HCT116 (cell line): Measurements from ENCODE around the gene DGAT2. TPM values are rescaled to one million over a fixed set of nuclear protein-coding genes. Genes with fewer than 3 reads are reported as not detected.

Experiments used
- ATAC-seq: fragments of 200-7000 bp; cut with Tn5 transposase; 2 replicates; pipeline ENCODE4 v1.9.1; 2020; ENCODE audit warnings: mild to moderate bottlenecking, moderate library complexity
- BruUV-seq: library from RNA; stranded (reverse); fragments of 400-500 nt; replicated peaks from 2 replicates; lab custom pipeline; 2021; lab: Mats Ljungman, UMichigan
- CTCF ChIA-PET: fragments of 300-600 bp; sonication (Branson Sonifier 250); formaldehyde crosslinking; loops from one replicate; lab custom pipeline; 2021; ENCODE audit warnings: antibody characterized with exemption; lab: Charles Lee
- POLR2A ChIA-PET: fragments of 300-600, 350-600 bp; sonication (Branson Sonifier 250); formaldehyde crosslinking; loops from one replicate; lab custom pipeline; 2021; ENCODE audit warnings: antibody characterized with exemption; lab: Charles Lee
- RAD21 ChIA-PET, 2 experiments: fragments of 300-600 bp; sonication (Branson Sonifier 250); formaldehyde crosslinking; loops; one replicate each; lab custom pipeline; 2023; ENCODE audit warnings: low total read pairs in 2 of 2; ENCODE audit not compliant: uncharacterized antibody in 2 of 2, unreplicated experiment in 2 of 2, low non-redundant PET in 1 of 2; lab: Charles Lee
- DNase-seq: peaks from one replicate; pipeline ENCODE4 v3.0.0-alpha.2; 2010; ENCODE audit warnings: low read depth, low spot score
- H2AFZ ChIP-seq: fragments of 200-600 bp; shearing (Covaris generic), sonication (generic); 2 replicates; pipeline ENCODE4 v1.6.1; 2017; ENCODE audit warnings: low read depth, mixed run types, mixed read lengths, antibody characterized with exemption, low read length; ENCODE audit not compliant: poor library complexity, severe bottlenecking
- H3K27ac ChIP-seq: 2 replicates; pipeline ENCODE4 v1.5.1; 2012; ENCODE audit warnings: low read depth, low read length
- H3K27me3 ChIP-seq: fragments of 200-600 bp; sonication (generic); 2 replicates; pipeline ENCODE4 v1.6.1; 2016; ENCODE audit warnings: mixed run types, low read length, mixed read lengths; ENCODE audit not compliant: insufficient read depth
- H3K36me3 ChIP-seq, 2 experiments: fragments of 200-500 bp in 1 of 2; fragments of 200-600 bp in 1 of 2; sonication (Bioruptor generic) in 1 of 2; sonication (generic) in 1 of 2; 2 replicates each; pipeline versions ENCODE4 v1.5.1 to v1.6.1; 2014 to 2016; ENCODE audit warnings: low read length in 2 of 2, inconsistent platforms in 1 of 2, mixed read lengths in 1 of 2, mixed run types in 1 of 2; ENCODE audit not compliant: insufficient read depth in 2 of 2, control insufficient read depth in 1 of 2
- H3K4me1 ChIP-seq, 2 experiments: fragments of 200-600 bp in 1 of 2; sonication (generic) in 1 of 2; 2 replicates each; pipeline versions ENCODE4 v1.5.1 to v1.6.1; 2012 to 2017; ENCODE audit warnings: low read length in 2 of 2, inconsistent platforms in 1 of 2, mild to moderate bottlenecking in 1 of 2, mixed read lengths in 1 of 2, mixed run types in 1 of 2, moderate library complexity in 1 of 2; ENCODE audit not compliant: insufficient read depth in 2 of 2, control insufficient read depth in 1 of 2
- H3K4me2 ChIP-seq: fragments of 200-600 bp; sonication (generic); 2 replicates; pipeline ENCODE4 v1.6.1; 2017; ENCODE audit warnings: mixed run types, low read length, mixed read lengths
- H3K4me3 ChIP-seq, 2 experiments: fragments of 200-600 bp in 1 of 2; sonication (generic) in 1 of 2; replicated peaks in 1 of 2; 2 replicates each; pipeline ENCODE4 v1.5.1; 2011 to 2016; ENCODE audit warnings: low read length in 2 of 2, control low read depth in 1 of 2, low read depth in 1 of 2, mild to moderate bottlenecking in 1 of 2, mixed read lengths in 1 of 2, mixed run types in 1 of 2
- H3K79me2 ChIP-seq: fragments of 200-600 bp; sonication (generic); 2 replicates; pipeline ENCODE4 v1.6.1; 2017; ENCODE audit warnings: mild to moderate bottlenecking, mixed run types, low read length, moderate library complexity, mixed read lengths; ENCODE audit not compliant: insufficient read depth
- H3K9ac ChIP-seq: fragments of 200-600 bp; sonication (generic); 2 replicates; pipeline ENCODE4 v1.6.1; 2016; ENCODE audit warnings: low read length, mixed read lengths
- H3K9me2 ChIP-seq: fragments of 200-600 bp; sonication (generic), shearing (Covaris generic); 2 replicates; pipeline ENCODE4 v1.6.1; 2017; ENCODE audit warnings: mixed run types, mild to moderate bottlenecking, moderate library complexity; ENCODE audit not compliant: insufficient read depth
- H3K9me3 ChIP-seq, 2 experiments: fragments of 200-500 bp in 1 of 2; fragments of 200-600 bp in 1 of 2; sonication (Bioruptor generic) in 1 of 2; sonication (generic) in 1 of 2; 2 replicates each; pipeline ENCODE4 v1.6.1; 2014 to 2017; ENCODE audit warnings: low read length in 2 of 2, mixed read lengths in 2 of 2, inconsistent platforms in 1 of 2, low read depth in 1 of 2, mild to moderate bottlenecking in 1 of 2, mixed run types in 1 of 2, moderate library complexity in 1 of 2; ENCODE audit not compliant: control insufficient read depth in 1 of 2, insufficient read depth in 1 of 2
- H4K20me1 ChIP-seq: fragments of 200-600 bp; sonication (generic), shearing (Covaris generic); 2 replicates; pipeline ENCODE4 v1.6.1; 2017; ENCODE audit warnings: mixed run types, mild to moderate bottlenecking, moderate library complexity; ENCODE audit not compliant: insufficient read depth
- ATF3 ChIP-seq: IDR thresholded peaks from 2 replicates; pipeline ENCODE4 v1.6.1; 2012
- CBX3 ChIP-seq: IDR thresholded peaks from 2 replicates; pipeline ENCODE4 v1.6.1; 2012; ENCODE audit warnings: low read depth
- EGR1 ChIP-seq: IDR thresholded peaks from 2 replicates; pipeline ENCODE4 v1.6.1; 2012; ENCODE audit warnings: low read depth
- EZH2 ChIP-seq: fragments of 200-600 bp; sonication (generic); IDR thresholded peaks from 2 replicates; pipeline ENCODE4 v1.6.1; 2017; ENCODE audit warnings: antibody characterized with exemption, mixed run types
- EZH2phosphoT487 ChIP-seq: fragments of 200-600 bp; IDR thresholded peaks from 2 replicates; pipeline ENCODE4 v1.6.1; 2018; ENCODE audit warnings: antibody characterized with exemption, borderline replicate concordance
- FOSL1 ChIP-seq: IDR thresholded peaks from 2 replicates; pipeline ENCODE4 v1.6.1; 2012; ENCODE audit warnings: low read depth
- POLR2A ChIP-seq: IDR thresholded peaks from 2 replicates; pipeline ENCODE4 v1.7.0; 2011; ENCODE audit warnings: borderline replicate concordance; ENCODE audit not compliant: insufficient read depth, insufficient read length; ENCODE audit errors: extremely low read depth
- POLR2AphosphoS5 ChIP-seq: IDR thresholded peaks from 2 replicates; pipeline ENCODE4 v1.6.1; 2011; ENCODE audit warnings: mild to moderate bottlenecking, low read depth, low read length, moderate library complexity
- REST ChIP-seq: IDR thresholded peaks from 2 replicates; pipeline ENCODE4 v1.6.1; 2012; ENCODE audit warnings: low read depth
- SIN3A ChIP-seq: IDR thresholded peaks from 2 replicates; pipeline ENCODE4 v1.6.1; 2012; ENCODE audit warnings: low read depth
- SP1 ChIP-seq: IDR thresholded peaks from 2 replicates; pipeline ENCODE4 v1.6.1; 2012; ENCODE audit warnings: low read depth
- SRF ChIP-seq: IDR thresholded peaks from 2 replicates; pipeline ENCODE4 v1.6.1; 2012; ENCODE audit warnings: low read depth
- TCF7L2 ChIP-seq: IDR thresholded peaks from 2 replicates; pipeline ENCODE4 v1.7.0; 2011; ENCODE audit warnings: borderline replicate concordance, inconsistent platforms; ENCODE audit not compliant: insufficient read depth, insufficient read length; ENCODE audit errors: extremely low read depth
- YY1 ChIP-seq: IDR thresholded peaks from 2 replicates; pipeline ENCODE4 v1.6.1; 2011; ENCODE audit warnings: low read length, low read depth, moderate library complexity, mild to moderate bottlenecking; ENCODE audit not compliant: insufficient replicate concordance; ENCODE audit errors: extremely low read depth
- ZFX ChIP-seq: fragments of 450-650 bp; IDR thresholded peaks from 2 replicates; pipeline ENCODE4 v1.6.1; 2017
- intact Hi-C: fragments of 100-400 bp; cut with micrococcal nuclease; formaldehyde crosslinking; loops from 2 replicates; pipeline ENCODE4 v1.10.0; 2022
- total RNA-seq: library from RNA; stranded (reverse); gene quantifications from one replicate; pipeline ENCODE4 v1.2.1, GENCODE V29; 2021; ENCODE audit not compliant: unreplicated experiment

Gene DGAT2
- total RNA-seq, 1 experiment from 2014 or later, result 2.4 TPM

GRCh38 chr11:75767793-75768111 is 826 bp upstream of the DGAT2 start:
- Histone ChIP-seq H3K4me3 (no peak overlapping the region), H4K20me1 (no peaks in the 10 kb centered on the region), H3K9ac (no peak overlapping the region), H3K9me2 (no peaks in the 10 kb centered on the region), H3K36me3 (no peaks in the 10 kb centered on the region), H3K4me2 (peak overlapping the region; percentile 84), H2AFZ (peak overlapping the region; percentile 19), H3K9me3 (no peaks in the 10 kb centered on the region), H3K4me1 (peaks cover 9 to 17% of the 10 kb centered on the region in 2 experiments), H3K27me3 (peaks cover 6% of the 10 kb centered on the region; the same call in 1 of the 2 replicates), H3K27ac (peak overlapping the region; percentile 55; the same call in 1 of the 2 replicates), H3K79me2 (no peaks in the 10 kb centered on the region)
- ChIA-PET POLR2A (no interaction called here), RAD21 (no interaction called here), CTCF (no interaction called here)
- ATAC-seq (no peak), DNase-seq (no peak)
- TF ChIP-seq ZFX, result no peak
- no peak for TF ChIP-seq TCF7L2
- no peak for TF ChIP-seq SP1
- TF ChIP-seq YY1, result no peak
- TF ChIP-seq ATF3, result no peak
- TF ChIP-seq POLR2AphosphoS5, result no peak
- TF ChIP-seq FOSL1, result no peak
- no peak for TF ChIP-seq POLR2A
- TF ChIP-seq EGR1, result no peak
- TF ChIP-seq REST, result no peak
- TF ChIP-seq SIN3A, result no peak
- TF ChIP-seq SRF, result no peak
- TF ChIP-seq EZH2phosphoT487, result no peak
- TF ChIP-seq EZH2, result no peak
- TF ChIP-seq CBX3, result no peak
- no TSS peak for BruUV-seq
- intact Hi-C loops, result no loop called here
